Neural cell (in vitro differentiated cells): Measurements from ENCODE around the gene SLC12A7. TPM values are rescaled to one million over a fixed set of nuclear protein-coding genes. Genes with fewer than 3 reads are reported as not detected.

Source experiments
- H2AFZ ChIP-seq: fragments of 200-600, 300-800 bp; sonication (generic), shearing (Covaris generic); 2 replicates; pipeline ENCODE4 v1.6.0; 2014; ENCODE audit warnings: low read depth, mild to moderate bottlenecking, antibody characterized with exemption, low read length, moderate library complexity
- H3F3A ChIP-seq: fragments of 200-600 bp; shearing (Covaris generic); 2 replicates; pipeline ENCODE4 v1.6.1; 2016; ENCODE audit warnings: mild to moderate bottlenecking, moderate library complexity, mixed read lengths, antibody characterized with exemption, low read length; ENCODE audit not compliant: insufficient read depth, poor library complexity, severe bottlenecking
- H3K27ac ChIP-seq: fragments of 200-600, 300-800 bp; sonication (generic), shearing (Covaris generic); 2 replicates; pipeline ENCODE4 v1.5.1; 2014; ENCODE audit warnings: mild to moderate bottlenecking, low read length, moderate library complexity
- H3K27me3 ChIP-seq: fragments of 300-800, 200-600 bp; sonication (generic), shearing (Covaris generic); 2 replicates; pipeline ENCODE4 v1.6.0; 2014; ENCODE audit warnings: mild to moderate bottlenecking, low read depth, low read length, moderate library complexity; ENCODE audit not compliant: insufficient read depth
- H3K36me3 ChIP-seq: fragments of 300-800, 200-600 bp; sonication (generic), shearing (Covaris generic); 2 replicates; pipeline ENCODE4 v1.5.1; 2014; ENCODE audit warnings: mild to moderate bottlenecking, antibody characterized with exemption, low read length, moderate library complexity; ENCODE audit not compliant: insufficient read depth
- H3K4me2 ChIP-seq: fragments of 300-800, 200-600 bp; sonication (generic), shearing (Covaris generic); 2 replicates; pipeline ENCODE4 v1.6.0; 2014; ENCODE audit warnings: mild to moderate bottlenecking, low read length
- H3K4me3 ChIP-seq: fragments of 300-800, 200-600 bp; sonication (generic), shearing (Covaris generic); 2 replicates; pipeline ENCODE4 v1.5.1; 2014; ENCODE audit warnings: mild to moderate bottlenecking, low read length, moderate library complexity
- H3K79me2 ChIP-seq: fragments of 200-600 bp; shearing (Covaris generic); replicated peaks from 2 replicates; pipeline ENCODE4 v1.6.0; 2014; ENCODE audit warnings: mild to moderate bottlenecking, low read length, moderate library complexity; ENCODE audit not compliant: insufficient read depth
- H3K9ac ChIP-seq: fragments of 300-800, 200-600 bp; sonication (generic), shearing (Covaris generic); 2 replicates; pipeline ENCODE4 v1.6.1; 2016; ENCODE audit warnings: mild to moderate bottlenecking, low read length, mixed read lengths
- H3K9me2 ChIP-seq: fragments of 200-600 bp; shearing (Covaris generic); 2 replicates; pipeline ENCODE4 v1.6.1; 2016; ENCODE audit warnings: mild to moderate bottlenecking, low read length, mixed read lengths; ENCODE audit not compliant: insufficient read depth
- H3K9me3 ChIP-seq: fragments of 200-600, 300-800 bp; sonication (generic), shearing (Covaris generic); 2 replicates; pipeline ENCODE4 v1.6.1; 2016; ENCODE audit warnings: mild to moderate bottlenecking, mixed run types, low read length, moderate library complexity, mixed read lengths
- H4K20me1 ChIP-seq: fragments of 200-600 bp; shearing (Covaris generic); 2 replicates; pipeline ENCODE4 v1.6.1; 2016; ENCODE audit warnings: mild to moderate bottlenecking, mixed run types; ENCODE audit not compliant: insufficient read depth
- EP300 ChIP-seq: fragments of 450-650 bp; conservative IDR thresholded peaks from 2 replicates; pipeline ENCODE4 v1.6.1; 2014; ENCODE audit warnings: antibody characterized with exemption, mild to moderate bottlenecking, moderate library complexity; ENCODE audit not compliant: poor library complexity, severe bottlenecking
- EZH2 ChIP-seq: fragments of 200-600, 300-800 bp; shearing (Covaris generic), sonication (generic); IDR thresholded peaks from 2 replicates; pipeline ENCODE4 v1.6.1; 2014; ENCODE audit warnings: antibody characterized with exemption, low read length, borderline replicate concordance, mild to moderate bottlenecking; ENCODE audit not compliant: insufficient read depth, poor library complexity, severe bottlenecking
- MXI1 ChIP-seq: fragments of 450-650 bp; conservative IDR thresholded peaks from 2 replicates; pipeline ENCODE4 v1.6.1; 2014; ENCODE audit warnings: antibody characterized with exemption, mild to moderate bottlenecking; ENCODE audit not compliant: poor library complexity, severe bottlenecking
- POLR2AphosphoS5 ChIP-seq: IDR thresholded peaks from 2 replicates; pipeline ENCODE4 v1.6.1; 2012
- RAD21 ChIP-seq: fragments of 450-650 bp; conservative IDR thresholded peaks from 2 replicates; pipeline ENCODE4 v1.6.1; 2014; ENCODE audit warnings: antibody characterized with exemption, mild to moderate bottlenecking, moderate library complexity
- SMC3 ChIP-seq: fragments of 450-650 bp; conservative IDR thresholded peaks from 2 replicates; pipeline ENCODE4 v1.6.1; 2014; ENCODE audit warnings: antibody characterized with exemption, mild to moderate bottlenecking, moderate library complexity; ENCODE audit not compliant: poor library complexity
- TAF1 ChIP-seq: IDR thresholded peaks from 2 replicates; pipeline ENCODE4 v1.6.1; 2012; ENCODE audit warnings: low read depth
- polyA plus RNA-seq: library from polyadenylated mRNA; depleted of rRNA; stranded (reverse); fragments of >200 nt; gene quantifications from 2 replicates; pipeline ENCODE4 v1.2.3, GENCODE V29; 2014
- TF ChIP-seq, protein P1 (sequence below): IDR thresholded peaks from 2 replicates; pipeline ENCODE4 v1.6.1; 2012; ENCODE audit warnings: borderline replicate concordance
- TF ChIP-seq, protein P2 (sequence below): fragments of 450-650 bp; IDR thresholded peaks from 2 replicates; pipeline ENCODE4 v1.5.1; 2014; ENCODE audit warnings: antibody characterized with exemption, mild to moderate bottlenecking, moderate library complexity; ENCODE audit not compliant: poor library complexity, severe bottlenecking

Gene SLC12A7
- polyA plus RNA-seq, 1 donor from 2014 or later, result 4.5 TPM

DNA sequence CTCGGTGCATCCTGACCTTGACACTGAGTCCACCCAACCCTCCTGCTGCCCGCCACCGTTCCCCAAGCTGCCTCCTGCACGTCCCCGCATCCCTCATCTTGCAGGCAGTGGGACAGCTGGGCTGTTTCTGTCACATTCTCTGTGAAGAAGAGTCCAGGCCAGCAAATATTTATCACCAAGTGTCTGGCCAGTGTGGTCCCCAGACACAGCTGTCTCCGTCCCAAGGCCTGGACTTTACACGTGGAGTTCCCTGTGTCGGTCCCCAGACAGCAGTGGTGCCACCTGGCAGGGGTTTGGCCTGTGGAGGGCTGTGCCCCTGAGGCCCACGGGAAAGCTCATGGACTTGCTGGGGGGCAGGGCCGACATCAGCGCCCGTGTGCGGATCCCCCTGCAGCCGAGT lies 9.2 kb upstream of the SLC12A7 start:
- Histone ChIP-seq H3K9me2 (no peaks in the 10 kb centered on the region), H3K36me3 (no peaks in the 10 kb centered on the region), H3K27me3 (no peaks in the 10 kb centered on the region), H3K27ac (no peak overlapping the region), H3K9ac (no peak overlapping the region), H3F3A (no peaks in the 10 kb centered on the region), H3K79me2 (no peaks in the 10 kb centered on the region), H4K20me1 (no peaks in the 10 kb centered on the region), H2AFZ (no peak overlapping the region), H3K9me3 (no peaks in the 10 kb centered on the region), H3K4me3 (no peak overlapping the region), H3K4me2 (no peak overlapping the region)
- TF ChIP-seq, protein P1, sequence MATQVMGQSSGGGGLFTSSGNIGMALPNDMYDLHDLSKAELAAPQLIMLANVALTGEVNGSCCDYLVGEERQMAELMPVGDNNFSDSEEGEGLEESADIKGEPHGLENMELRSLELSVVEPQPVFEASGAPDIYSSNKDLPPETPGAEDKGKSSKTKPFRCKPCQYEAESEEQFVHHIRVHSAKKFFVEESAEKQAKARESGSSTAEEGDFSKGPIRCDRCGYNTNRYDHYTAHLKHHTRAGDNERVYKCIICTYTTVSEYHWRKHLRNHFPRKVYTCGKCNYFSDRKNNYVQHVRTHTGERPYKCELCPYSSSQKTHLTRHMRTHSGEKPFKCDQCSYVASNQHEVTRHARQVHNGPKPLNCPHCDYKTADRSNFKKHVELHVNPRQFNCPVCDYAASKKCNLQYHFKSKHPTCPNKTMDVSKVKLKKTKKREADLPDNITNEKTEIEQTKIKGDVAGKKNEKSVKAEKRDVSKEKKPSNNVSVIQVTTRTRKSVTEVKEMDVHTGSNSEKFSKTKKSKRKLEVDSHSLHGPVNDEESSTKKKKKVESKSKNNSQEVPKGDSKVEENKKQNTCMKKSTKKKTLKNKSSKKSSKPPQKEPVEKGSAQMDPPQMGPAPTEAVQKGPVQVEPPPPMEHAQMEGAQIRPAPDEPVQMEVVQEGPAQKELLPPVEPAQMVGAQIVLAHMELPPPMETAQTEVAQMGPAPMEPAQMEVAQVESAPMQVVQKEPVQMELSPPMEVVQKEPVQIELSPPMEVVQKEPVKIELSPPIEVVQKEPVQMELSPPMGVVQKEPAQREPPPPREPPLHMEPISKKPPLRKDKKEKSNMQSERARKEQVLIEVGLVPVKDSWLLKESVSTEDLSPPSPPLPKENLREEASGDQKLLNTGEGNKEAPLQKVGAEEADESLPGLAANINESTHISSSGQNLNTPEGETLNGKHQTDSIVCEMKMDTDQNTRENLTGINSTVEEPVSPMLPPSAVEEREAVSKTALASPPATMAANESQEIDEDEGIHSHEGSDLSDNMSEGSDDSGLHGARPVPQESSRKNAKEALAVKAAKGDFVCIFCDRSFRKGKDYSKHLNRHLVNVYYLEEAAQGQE, result no peak
- TF ChIP-seq MXI1 (no peak), EP300 (no peak), TAF1 (no peak), POLR2AphosphoS5 (no peak), RAD21 (no peak), SMC3 (no peak), EZH2 (no peak)
- TF ChIP-seq, protein P2, sequence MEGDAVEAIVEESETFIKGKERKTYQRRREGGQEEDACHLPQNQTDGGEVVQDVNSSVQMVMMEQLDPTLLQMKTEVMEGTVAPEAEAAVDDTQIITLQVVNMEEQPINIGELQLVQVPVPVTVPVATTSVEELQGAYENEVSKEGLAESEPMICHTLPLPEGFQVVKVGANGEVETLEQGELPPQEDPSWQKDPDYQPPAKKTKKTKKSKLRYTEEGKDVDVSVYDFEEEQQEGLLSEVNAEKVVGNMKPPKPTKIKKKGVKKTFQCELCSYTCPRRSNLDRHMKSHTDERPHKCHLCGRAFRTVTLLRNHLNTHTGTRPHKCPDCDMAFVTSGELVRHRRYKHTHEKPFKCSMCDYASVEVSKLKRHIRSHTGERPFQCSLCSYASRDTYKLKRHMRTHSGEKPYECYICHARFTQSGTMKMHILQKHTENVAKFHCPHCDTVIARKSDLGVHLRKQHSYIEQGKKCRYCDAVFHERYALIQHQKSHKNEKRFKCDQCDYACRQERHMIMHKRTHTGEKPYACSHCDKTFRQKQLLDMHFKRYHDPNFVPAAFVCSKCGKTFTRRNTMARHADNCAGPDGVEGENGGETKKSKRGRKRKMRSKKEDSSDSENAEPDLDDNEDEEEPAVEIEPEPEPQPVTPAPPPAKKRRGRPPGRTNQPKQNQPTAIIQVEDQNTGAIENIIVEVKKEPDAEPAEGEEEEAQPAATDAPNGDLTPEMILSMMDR, result no peak

DNA sequence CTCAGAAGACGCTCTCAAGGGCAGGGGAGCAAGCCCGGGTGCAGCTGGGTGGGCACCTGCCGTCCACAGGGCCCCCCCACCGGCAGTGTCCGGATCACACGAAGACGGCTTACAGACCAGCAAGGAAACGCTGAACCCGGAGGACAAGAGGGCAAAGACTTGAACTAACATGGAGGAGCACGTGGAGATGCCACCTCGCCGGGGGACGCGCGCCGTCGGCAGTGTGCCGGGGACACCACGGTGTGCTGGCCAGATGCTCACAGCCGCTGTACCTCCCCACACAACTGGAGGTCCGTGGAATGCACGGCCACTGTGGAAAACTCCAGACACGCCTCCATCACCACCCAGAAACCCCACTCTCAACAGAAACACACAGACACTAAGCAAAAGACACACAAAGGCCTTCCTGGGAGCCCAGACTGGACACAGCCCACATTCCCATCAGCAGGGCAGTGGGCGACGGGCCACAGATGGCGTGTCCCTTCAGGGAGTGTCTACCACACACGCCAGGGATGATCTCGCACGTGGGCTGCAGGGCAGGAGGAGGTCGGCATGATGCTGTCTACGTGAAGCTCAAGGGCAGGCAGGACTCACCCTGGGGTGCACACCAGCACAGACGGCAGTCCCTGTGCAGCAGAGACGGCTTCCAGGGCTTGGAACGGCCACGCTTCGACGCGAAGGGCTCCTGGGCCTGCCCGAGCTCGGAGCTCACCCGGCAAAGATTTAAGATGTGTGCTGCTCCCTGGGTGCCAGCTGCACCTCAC lies 8.6 kb upstream of the SLC12A7 start:
- Histone ChIP-seq H2AFZ (no peak overlapping the region), H3K27ac (no peak overlapping the region), H3K9me3 (no peaks in the 10 kb centered on the region), H3K9me2 (no peaks in the 10 kb centered on the region), H3K79me2 (no peaks in the 10 kb centered on the region), H3K4me3 (no peak overlapping the region), H3K9ac (no peak overlapping the region), H3K27me3 (no peaks in the 10 kb centered on the region), H3F3A (no peaks in the 10 kb centered on the region), H3K36me3 (no peaks in the 10 kb centered on the region), H3K4me2 (no peak overlapping the region), H4K20me1 (no peaks in the 10 kb centered on the region)
- TF ChIP-seq EP300, result no peak
- TF ChIP-seq, protein P2, result no peak
- no peak for TF ChIP-seq POLR2AphosphoS5
- TF ChIP-seq, protein P1, result no peak
- no peak for TF ChIP-seq MXI1
- TF ChIP-seq SMC3, result no peak
- TF ChIP-seq TAF1, result no peak
- no peak for TF ChIP-seq RAD21
- no peak for TF ChIP-seq EZH2
